ENCODE measurements around the gene ETAA1.

The ETAA1 gene

GRCh38 chr2:67412424-67412823 is 15.3 kb downstream of the ETAA1 start (continued):
- TF ChIP-seq ZNF148 (tag by site-specific recombination; IDR thresholded peaks at IDR 0.05; ENCODE audit: borderline replicate concordance) = no peak
- TF ChIP-seq ZNF664 (tag by site-specific recombination; IDR thresholded peaks at IDR 0.05) = no peak
- no peak for TF ChIP-seq ZNF366 (tag by site-specific recombination; conservative IDR thresholded peaks at IDR 0.05)
- TF ChIP-seq ZNF174 (tag by site-specific recombination; IDR thresholded peaks at IDR 0.05) = no peak

- ChIA-PET CTCF (interaction anchor here (0.6 to 1.0 kb wide), 2 partner anchors 10 to 1000 kb away, joined by 3 read pairs; no protein-coding TSS in a partner anchor), POLR2A (no interaction called here)
- no peak overlapping the region for H3K27ac ChIP-seq (ENCODE audit: extremely low read depth, low read depth, low read length)
- H3K36me3 ChIP-seq (ENCODE audit: control insufficient read depth in 2 of 2, insufficient read depth in 1 of 2, low read length in 2 of 2) = peaks cover 11 to 13% of the 10 kb centered on the region in 2 experiments; a peak in 2 of 3 replicates
- TF ChIP-seq BCL11A (tag by site-specific recombination; IDR thresholded peaks at IDR 0.05; ENCODE audit: low read depth) (no peak), ZSCAN23 (tag by site-specific recombination; IDR thresholded peaks at IDR 0.05) (no peak), ZNF76 (tag by site-specific recombination; IDR thresholded peaks at IDR 0.05; ENCODE audit: borderline replicate concordance, low read depth) (no peak), ZNF521 (tag by site-specific recombination; IDR thresholded peaks at IDR 0.05) (no peak), PRDM1 (tag by site-specific recombination; IDR thresholded peaks at IDR 0.05) (peak; percentile 60), ZNF174 (tag by site-specific recombination; IDR thresholded peaks at IDR 0.05) (no peak)
- no peak overlapping the region for H3K4me3 ChIP-seq (ENCODE audit: low read depth, low read length)
- no peaks in the 10 kb centered on the region for H3K4me1 ChIP-seq (ENCODE audit: control insufficient read depth, insufficient read depth, low read length)
- no peaks in the 10 kb centered on the region for H3K9me3 ChIP-seq (ENCODE audit: control insufficient read depth, insufficient read depth, low read depth, low read length)
Observed at GRCh38 chr2:67414867-67415266, 17.7 kb downstream of the ETAA1 start.

- Histone ChIP-seq H3K36me3 (ENCODE audit: control insufficient read depth in 2 of 2, insufficient read depth in 1 of 2, low read length in 2 of 2) (peaks cover 0 to 3% of the 10 kb centered on the region in 2 experiments; a peak in 1 of 3 replicates), H3K27ac (ENCODE audit: extremely low read depth, low read depth, low read length) (no peak overlapping the region), H3K9me3 (ENCODE audit: control insufficient read depth, insufficient read depth, low read depth, low read length) (no peaks in the 10 kb centered on the region), H3K4me1 (ENCODE audit: control insufficient read depth, insufficient read depth, low read length) (no peaks in the 10 kb centered on the region), H3K4me3 (ENCODE audit: low read depth, low read length) (no peak overlapping the region)
- TF ChIP-seq SETDB1 (IDR thresholded peaks at IDR 0.05; ENCODE audit: insufficient read length, low read length) (no peak), OVOL3 (tag by site-specific recombination; IDR thresholded peaks at IDR 0.05) (no peak), ZNF404 (tag by site-specific recombination; IDR thresholded peaks at IDR 0.05) (no peak), ZXDB (tag by site-specific recombination; IDR thresholded peaks at IDR 0.05) (no peak), ZNF341 (tag by site-specific recombination; IDR thresholded peaks at IDR 0.05; ENCODE audit: low read depth) (no peak), ZNF138 (tag by site-specific recombination; IDR thresholded peaks at IDR 0.05; ENCODE audit: borderline replicate concordance) (no peak), GFI1B (tag by site-specific recombination; IDR thresholded peaks at IDR 0.05) (no peak), ZNF544 (tag by site-specific recombination; IDR thresholded peaks at IDR 0.05) (no peak), ZFP37 (tag by site-specific recombination; IDR thresholded peaks at IDR 0.05) (no peak), PRDM6 (tag by site-specific recombination; IDR thresholded peaks at IDR 0.05) (no peak), KLF8 (tag by site-specific recombination; IDR thresholded peaks at IDR 0.05) (no peak), ZNF239 (tag by site-specific recombination; IDR thresholded peaks at IDR 0.05) (no peak), ZNF148 (tag by site-specific recombination; IDR thresholded peaks at IDR 0.05; ENCODE audit: borderline replicate concordance) (no peak), ZNF571 (tag by site-specific recombination; IDR thresholded peaks at IDR 0.05) (no peak), ZNF426 (tag by site-specific recombination; IDR thresholded peaks at IDR 0.05) (no peak), AEBP2 (tag by site-specific recombination; IDR thresholded peaks at IDR 0.05; ENCODE audit: borderline replicate concordance) (no peak)
- POLR2A ChIA-PET = no interaction called here
- CTCF ChIA-PET = no interaction called here
Observed at GRCh38 chr2:67416136-67416535, 19.0 kb downstream of the ETAA1 start.

Measured in HEK293 (cell line).